Breast epithelium (tissue), 3 donors: ENCODE results near the gene DOCK6.

Experiments
- CTCF ChIP-seq, 3 donors: fragments of 450-650 bp; IDR thresholded peaks; one replicate each; pipeline ENCODE4 v1.5.1; 2016 to 2017; ENCODE audit warnings: antibody characterized with exemption in 3 of 3, mild to moderate bottlenecking in 3 of 3, moderate library complexity in 3 of 3
- POLR2A ChIP-seq: fragments of 450-650 bp; IDR thresholded peaks from one replicate; pipeline ENCODE4 v1.6.1; 2016; ENCODE audit warnings: antibody characterized with exemption, mild to moderate bottlenecking, moderate library complexity
- POLR2AphosphoS5 ChIP-seq, 3 donors: sonication (generic); formaldehyde crosslinking; IDR thresholded peaks; one replicate each; pipeline ENCODE4 v1.6.1; 2017; ENCODE audit warnings: antibody characterized with exemption in 3 of 3

DNA sequence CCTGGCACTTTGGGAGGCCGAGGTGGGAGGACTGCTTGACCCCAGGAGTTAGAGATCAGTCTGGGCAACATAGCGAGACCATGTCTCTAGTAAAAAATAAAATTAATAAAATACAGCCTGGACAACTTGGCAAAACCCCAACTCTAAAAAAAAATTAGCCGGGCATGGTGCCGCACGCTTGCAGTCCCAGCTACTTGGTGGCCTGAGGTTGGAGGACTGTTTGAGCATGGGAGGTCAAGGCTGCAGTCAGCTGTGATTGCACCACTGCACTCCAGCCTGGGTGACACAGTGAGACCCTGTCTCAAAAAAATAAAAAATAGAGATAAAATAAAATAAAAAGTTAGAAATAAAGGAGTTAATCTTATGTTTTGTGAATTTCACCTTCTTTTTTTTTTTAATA lies 91.2 kb downstream of the DOCK6 start:
- no peak for TF ChIP-seq POLR2AphosphoS5 (IDR thresholded peaks at IDR 0.05)
- TF ChIP-seq CTCF (IDR thresholded peaks at IDR 0.05): no peak
- TF ChIP-seq POLR2A: no peak
